H1 (cell line): ENCODE measurements around the gene NXT1.
"Not testable (repeated sequence)": the region's sequence is repeated elsewhere in the genome, so short reads cannot be mapped to it uniquely, and the experiment has no call there.

ENCODE experiments used
- CBX8 ChIP-seq: fragments of 300-800, 300-1000 bp; sonication (generic); IDR thresholded peaks from 2 replicates; pipeline ENCODE4 v1.7.1; 2016; ENCODE audit warnings: low read depth, low read length, borderline replicate concordance
- CHD1 ChIP-seq: IDR thresholded peaks from 2 replicates; pipeline ENCODE4 v1.6.1; 2012; ENCODE audit warnings: low read depth, low read length, improper control_type of control experiment
- CHD2 ChIP-seq: IDR thresholded peaks from 2 replicates; pipeline ENCODE4 v1.6.1; 2012; ENCODE audit warnings: low read length, improper control_type of control experiment
- EP300 ChIP-seq, 2 experiments: IDR thresholded peaks; 1 replicate in 1 of 2; 2 replicates in 1 of 2; pipeline ENCODE4 v1.6.1; 2011 to 2012; ENCODE audit warnings: low read depth in 2 of 2, low read length in 2 of 2, mild to moderate bottlenecking in 2 of 2, borderline replicate concordance in 1 of 2, inconsistent platforms in 1 of 2, moderate library complexity in 1 of 2
- EZH2 ChIP-seq: fragments of 200-600 bp; sonication (generic); IDR thresholded peaks from 2 replicates; pipeline ENCODE4 v1.7.1; 2012; ENCODE audit warnings: low read depth, mild to moderate bottlenecking, moderate library complexity, low read length, inconsistent platforms; ENCODE audit not compliant: severe bottlenecking
- GABPA ChIP-seq: IDR thresholded peaks from 2 replicates; pipeline ENCODE4 v1.6.1; 2011; ENCODE audit warnings: mild to moderate bottlenecking, low read length, moderate library complexity, borderline replicate concordance; ENCODE audit not compliant: insufficient read depth
- POLR2A ChIP-seq, 2 experiments: IDR thresholded peaks; 1 replicate in 1 of 2; 2 replicates in 1 of 2; pipeline ENCODE4 v1.6.1; 2011; ENCODE audit warnings: low read depth in 2 of 2, low read length in 2 of 2, mild to moderate bottlenecking in 2 of 2; ENCODE audit errors: control extremely low read depth in 1 of 2
- RAD21 ChIP-seq, 2 experiments: IDR thresholded peaks in 1 of 2; conservative IDR thresholded peaks in 1 of 2; 2 replicates each; pipeline ENCODE4 v1.6.1; 2011; ENCODE audit warnings: low read depth in 2 of 2, low read length in 2 of 2, improper control_type of control experiment in 1 of 2, inconsistent platforms in 1 of 2, mild to moderate bottlenecking in 1 of 2, moderate library complexity in 1 of 2
- SP1 ChIP-seq: IDR thresholded peaks from 2 replicates; pipeline ENCODE4 v1.6.1; 2011; ENCODE audit warnings: low read depth, low read length
- SP2 ChIP-seq: IDR thresholded peaks from 2 replicates; pipeline ENCODE4 v1.6.1; 2012; ENCODE audit warnings: mild to moderate bottlenecking, low read length, inconsistent platforms
- TEAD4 ChIP-seq: IDR thresholded peaks from 2 replicates; pipeline ENCODE4 v1.6.1; 2012; ENCODE audit warnings: low read depth, low read length, inconsistent platforms, mixed read lengths
- TF ChIP-seq, protein P1 (sequence below), 3 experiments: IDR thresholded peaks; 1 replicate in 2 of 3; 2 replicates in 1 of 3; pipeline versions ENCODE4 v1.5.1 to v1.6.1; 2011; ENCODE audit warnings: low read length in 3 of 3, mild to moderate bottlenecking in 3 of 3, inconsistent platforms in 2 of 3, low read depth in 1 of 3, moderate library complexity in 1 of 3; ENCODE audit not compliant: insufficient read depth in 1 of 3; ENCODE audit errors: control extremely low read depth in 1 of 3

GRCh38 chr20:23348510-23348909, 2.1 kb upstream of the NXT1 start:
- TF ChIP-seq, protein P1, sequence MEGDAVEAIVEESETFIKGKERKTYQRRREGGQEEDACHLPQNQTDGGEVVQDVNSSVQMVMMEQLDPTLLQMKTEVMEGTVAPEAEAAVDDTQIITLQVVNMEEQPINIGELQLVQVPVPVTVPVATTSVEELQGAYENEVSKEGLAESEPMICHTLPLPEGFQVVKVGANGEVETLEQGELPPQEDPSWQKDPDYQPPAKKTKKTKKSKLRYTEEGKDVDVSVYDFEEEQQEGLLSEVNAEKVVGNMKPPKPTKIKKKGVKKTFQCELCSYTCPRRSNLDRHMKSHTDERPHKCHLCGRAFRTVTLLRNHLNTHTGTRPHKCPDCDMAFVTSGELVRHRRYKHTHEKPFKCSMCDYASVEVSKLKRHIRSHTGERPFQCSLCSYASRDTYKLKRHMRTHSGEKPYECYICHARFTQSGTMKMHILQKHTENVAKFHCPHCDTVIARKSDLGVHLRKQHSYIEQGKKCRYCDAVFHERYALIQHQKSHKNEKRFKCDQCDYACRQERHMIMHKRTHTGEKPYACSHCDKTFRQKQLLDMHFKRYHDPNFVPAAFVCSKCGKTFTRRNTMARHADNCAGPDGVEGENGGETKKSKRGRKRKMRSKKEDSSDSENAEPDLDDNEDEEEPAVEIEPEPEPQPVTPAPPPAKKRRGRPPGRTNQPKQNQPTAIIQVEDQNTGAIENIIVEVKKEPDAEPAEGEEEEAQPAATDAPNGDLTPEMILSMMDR (IDR thresholded peaks at IDR 0.05; ENCODE audit: control extremely low read depth in 1 of 3, insufficient read depth in 1 of 3, low read depth in 1 of 3, low read length in 3 of 3) = not testable (repeated sequence)
- TF ChIP-seq CHD1; CBX8; EP300 (IDR thresholded peaks at IDR 0.05; ENCODE audit: borderline replicate concordance in 1 of 2, low read depth in 2 of 2, low read length in 2 of 2); POLR2A (IDR thresholded peaks at IDR 0.05; ENCODE audit: control extremely low read depth in 1 of 2, low read depth in 2 of 2, low read length in 2 of 2); SP1; TEAD4; CHD2; SP2; EZH2; GABPA; RAD21 (IDR thresholded peaks at IDR 0.05 in 1 of 2, conservative IDR thresholded peaks at IDR 0.05 in 1 of 2; ENCODE audit: low read depth in 2 of 2, low read length in 2 of 2): not testable (repeated sequence)
